Astrocyte of the cerebellum (primary cell): ENCODE data around the gene DIDO1.

ENCODE experiments used
- DNase-seq: peaks from one replicate; pipeline ENCODE4 v3.0.0-alpha.2; 2011; ENCODE audit warnings: low read depth
- H3K4me3 ChIP-seq: 2 replicates; pipeline ENCODE4 v1.5.1; 2011; ENCODE audit warnings: mild to moderate bottlenecking, low read depth, low read length, moderate library complexity
- in situ Hi-C: cut with HindIII; loops from 2 replicates; pipeline ENCODE4 v1.10.0; 2017; ENCODE audit warnings: low sequenced_read_pairs
- TF ChIP-seq, protein P1 (sequence below): IDR thresholded peaks from 2 replicates; pipeline ENCODE4 v1.5.1; 2012; ENCODE audit warnings: low read length, low read depth, moderate library complexity, mild to moderate bottlenecking; ENCODE audit errors: missing control alignments

DIDO1 gene

DNA sequence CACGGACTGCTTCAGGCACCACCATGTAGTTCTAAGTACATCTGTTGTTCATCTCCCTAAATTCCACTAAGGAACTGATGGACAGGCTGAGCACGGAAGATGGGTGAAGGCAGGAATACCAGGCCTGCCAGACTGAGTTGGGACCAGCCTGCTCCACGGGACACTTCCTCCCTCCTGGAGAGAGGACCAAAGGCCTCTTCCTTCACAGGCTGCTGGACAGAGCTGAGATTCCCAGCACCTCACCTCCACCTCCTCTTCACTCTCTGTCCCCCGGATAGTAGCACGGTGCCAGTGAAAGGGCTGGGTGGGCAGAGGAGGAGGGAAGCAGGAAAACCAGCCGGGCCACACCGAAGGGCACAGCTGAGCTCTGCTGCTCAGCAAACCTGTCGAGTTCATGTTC lies 41.7 kb downstream of the DIDO1 start:
- H3K4me3 ChIP-seq = no peak overlapping the region
- TF ChIP-seq, protein P1, sequence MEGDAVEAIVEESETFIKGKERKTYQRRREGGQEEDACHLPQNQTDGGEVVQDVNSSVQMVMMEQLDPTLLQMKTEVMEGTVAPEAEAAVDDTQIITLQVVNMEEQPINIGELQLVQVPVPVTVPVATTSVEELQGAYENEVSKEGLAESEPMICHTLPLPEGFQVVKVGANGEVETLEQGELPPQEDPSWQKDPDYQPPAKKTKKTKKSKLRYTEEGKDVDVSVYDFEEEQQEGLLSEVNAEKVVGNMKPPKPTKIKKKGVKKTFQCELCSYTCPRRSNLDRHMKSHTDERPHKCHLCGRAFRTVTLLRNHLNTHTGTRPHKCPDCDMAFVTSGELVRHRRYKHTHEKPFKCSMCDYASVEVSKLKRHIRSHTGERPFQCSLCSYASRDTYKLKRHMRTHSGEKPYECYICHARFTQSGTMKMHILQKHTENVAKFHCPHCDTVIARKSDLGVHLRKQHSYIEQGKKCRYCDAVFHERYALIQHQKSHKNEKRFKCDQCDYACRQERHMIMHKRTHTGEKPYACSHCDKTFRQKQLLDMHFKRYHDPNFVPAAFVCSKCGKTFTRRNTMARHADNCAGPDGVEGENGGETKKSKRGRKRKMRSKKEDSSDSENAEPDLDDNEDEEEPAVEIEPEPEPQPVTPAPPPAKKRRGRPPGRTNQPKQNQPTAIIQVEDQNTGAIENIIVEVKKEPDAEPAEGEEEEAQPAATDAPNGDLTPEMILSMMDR = no peak
- in situ Hi-C loops = no loop called here
- no peak for DNase-seq

DNA sequence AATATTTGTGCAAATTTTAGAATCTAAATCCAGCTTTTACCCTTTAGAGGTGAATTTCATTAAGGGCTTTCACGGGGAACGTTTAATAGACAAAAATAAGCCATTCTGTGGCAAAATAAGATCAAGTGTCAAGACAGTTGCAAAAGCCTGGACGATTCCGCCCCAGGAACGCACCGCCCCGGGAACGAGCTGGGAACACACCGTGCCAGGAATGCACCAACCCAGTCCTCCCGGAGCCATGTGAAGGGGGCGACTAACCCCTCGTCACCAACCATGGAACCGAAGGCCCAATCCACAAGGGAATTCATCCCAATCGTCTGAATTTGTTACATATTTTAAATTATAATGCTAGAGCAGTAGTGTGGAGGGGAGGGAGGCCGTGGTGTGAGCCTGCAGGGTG lies 43.9 kb downstream of the DIDO1 start:
- in situ Hi-C loops = no loop called here
- TF ChIP-seq, protein P1 = no peak
- DNase-seq = no peak
- no peak overlapping the region for H3K4me3 ChIP-seq

DNA sequence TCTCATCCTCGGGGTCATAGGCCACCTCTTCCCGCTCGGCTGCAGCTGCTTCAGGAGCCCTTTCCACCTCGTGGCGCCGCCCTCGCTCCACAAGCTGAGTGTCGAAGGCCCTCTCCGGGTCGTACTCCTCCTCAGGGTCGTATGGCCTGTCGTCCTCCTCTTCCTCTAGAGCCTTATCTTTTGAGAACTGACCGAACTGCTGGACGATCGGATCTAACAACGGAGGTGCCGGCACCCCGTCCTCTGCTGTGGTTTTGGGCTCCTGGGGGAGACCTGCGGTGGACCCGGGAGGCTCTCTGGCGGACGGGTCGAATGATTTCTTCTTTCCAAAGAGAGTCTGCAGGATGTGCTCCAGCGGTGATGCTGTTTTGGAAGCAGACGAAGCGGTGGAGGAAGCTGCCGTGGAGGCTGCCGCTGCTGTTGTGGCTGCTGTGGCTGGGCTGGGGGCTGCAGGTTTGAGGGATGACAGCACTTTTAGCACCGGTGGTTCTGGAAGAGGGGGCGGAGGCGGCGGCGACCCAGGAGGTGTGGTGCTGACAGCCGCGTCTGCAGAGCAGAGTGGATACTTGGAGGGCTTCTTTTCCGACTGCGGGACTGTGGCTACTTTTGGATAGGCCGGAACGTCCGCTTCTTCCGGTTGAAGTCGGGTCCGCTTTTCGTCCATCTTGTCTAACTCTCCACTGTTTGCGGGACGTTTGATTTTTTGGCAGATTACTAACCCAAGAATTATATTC lies 44.5 kb downstream of the DIDO1 start:
- in situ Hi-C loops = no loop called here
- DNase-seq = no peak
- TF ChIP-seq, protein P1 = no peak
- no peak overlapping the region for H3K4me3 ChIP-seq

DNA sequence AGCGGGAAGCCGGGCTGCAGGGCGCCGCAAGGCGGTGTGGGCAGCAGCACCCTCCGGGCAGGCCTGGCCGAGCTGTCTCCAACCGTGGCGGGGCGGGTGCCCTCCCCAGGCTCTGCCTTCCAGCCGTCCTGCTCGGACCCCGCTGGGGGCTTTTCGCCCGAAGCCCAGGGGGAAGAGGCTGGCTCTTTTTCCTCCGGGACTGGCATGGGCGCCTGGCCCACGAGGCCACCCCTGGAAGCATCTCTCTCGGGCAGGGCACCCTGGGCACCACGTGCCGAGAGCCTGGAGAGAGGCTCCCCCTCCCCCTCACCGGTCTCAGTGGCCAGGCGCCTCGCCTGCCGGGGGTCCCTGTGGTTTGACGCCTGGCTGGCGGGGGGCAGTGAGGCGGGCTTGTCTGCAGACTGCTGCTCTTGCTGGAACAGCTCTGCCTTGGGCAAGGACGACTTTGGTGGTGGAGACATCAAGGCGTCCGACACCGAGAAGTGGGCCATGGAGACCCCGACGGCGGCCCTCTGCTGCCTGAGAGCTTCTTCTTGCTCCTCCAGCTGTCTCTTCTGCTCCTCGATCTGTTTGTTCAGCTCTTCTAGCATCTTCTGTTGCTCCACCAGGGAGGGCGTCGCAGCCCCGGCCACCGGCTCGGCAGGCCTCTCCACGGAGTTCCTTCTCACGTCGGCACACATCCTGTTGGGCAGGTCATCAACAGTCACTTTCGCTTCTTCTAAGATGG lies 45.2 kb downstream of the DIDO1 start:
- TF ChIP-seq, protein P1 = no peak
- in situ Hi-C loops = no loop called here
- H3K4me3 ChIP-seq = no peak overlapping the region
- DNase-seq = no peak

DNA sequence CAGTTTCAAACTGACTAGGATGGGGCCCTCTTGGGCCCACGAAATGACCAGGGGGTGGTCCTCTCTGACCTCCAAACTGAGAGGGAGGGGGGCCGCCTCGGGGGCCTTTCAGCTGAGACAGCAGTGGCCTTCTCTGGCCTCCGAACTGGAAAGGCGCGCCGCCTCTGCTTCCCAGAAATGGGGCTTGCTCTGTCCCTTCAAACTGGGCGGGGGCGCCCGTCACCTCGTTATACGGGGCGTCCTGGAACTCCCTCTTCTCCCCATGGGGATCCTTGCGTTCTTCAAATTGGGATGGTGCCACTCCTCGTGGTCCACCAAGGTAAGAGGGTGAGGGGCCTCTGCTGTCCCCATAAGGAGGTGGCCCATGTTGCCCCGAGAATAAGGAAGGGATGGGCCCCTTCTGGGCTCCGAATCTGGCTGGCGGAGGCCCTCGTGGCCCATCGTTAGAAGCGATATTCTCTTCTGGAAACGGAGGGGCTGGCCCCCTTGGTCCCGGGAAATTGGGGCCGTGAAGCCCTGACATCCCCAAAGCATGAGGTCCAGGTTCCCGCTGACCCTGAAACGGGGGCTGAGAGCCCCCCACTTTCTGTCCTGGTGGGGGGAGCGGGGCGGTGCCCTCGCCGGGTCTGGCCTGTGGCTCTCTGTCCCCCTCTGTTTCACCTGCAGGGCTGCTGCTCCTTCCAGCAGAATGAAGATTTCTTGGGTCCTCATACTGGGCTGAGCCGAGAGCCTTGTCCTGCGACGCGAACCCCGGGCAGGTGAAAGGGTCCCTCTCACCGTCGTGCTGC lies 46.0 kb downstream of the DIDO1 start:
- TF ChIP-seq, protein P1 = no peak
- in situ Hi-C loops = no loop called here
- no peak for DNase-seq
- no peak overlapping the region for H3K4me3 ChIP-seq
